Trophoblast cell (in vitro differentiated cells and primary cell): ENCODE measurements around the gene OVCA2.
A peak's percentile ranks its signal among the peaks of the same experiment; 100 is the strongest.
"Not testable (repeated sequence)": the region's sequence is repeated elsewhere in the genome, so short reads cannot be mapped to it uniquely, and the experiment has no call there.

Source experiments
- DNase-seq, 2 donors: peaks; one replicate each; pipeline ENCODE4 v3.0.0-alpha.2; 2016
- H2AFZ ChIP-seq: 2 replicates; pipeline ENCODE4 v1.6.1; 2013; ENCODE audit warnings: low read length, moderate library complexity, mild to moderate bottlenecking; ENCODE audit not compliant: insufficient read depth, poor library complexity
- H2AK5ac ChIP-seq: 2 replicates; pipeline ENCODE4 v1.6.1; 2013; ENCODE audit warnings: mild to moderate bottlenecking, low read length
- H2BK120ac ChIP-seq: 2 replicates; pipeline ENCODE4 v1.6.1; 2013; ENCODE audit warnings: low read length, mild to moderate bottlenecking, moderate library complexity; ENCODE audit not compliant: insufficient read depth, poor library complexity
- H2BK12ac ChIP-seq: 2 replicates; pipeline ENCODE4 v1.6.1; 2013; ENCODE audit warnings: mild to moderate bottlenecking, low read length, moderate library complexity
- H2BK5ac ChIP-seq: 2 replicates; pipeline ENCODE4 v1.6.1; 2013; ENCODE audit warnings: low read length, low read depth, moderate library complexity, mild to moderate bottlenecking; ENCODE audit not compliant: poor library complexity
- H3K14ac ChIP-seq: 2 replicates; pipeline ENCODE4 v1.6.1; 2013; ENCODE audit warnings: mild to moderate bottlenecking, low read length
- H3K18ac ChIP-seq: 2 replicates; pipeline ENCODE4 v1.6.1; 2013; ENCODE audit warnings: mild to moderate bottlenecking, low read length
- H3K23ac ChIP-seq: 2 replicates; pipeline ENCODE4 v1.6.1; 2013; ENCODE audit warnings: low read length
- H3K27ac ChIP-seq: 2 replicates; pipeline ENCODE4 v1.5.1; 2013; ENCODE audit warnings: low read depth, mild to moderate bottlenecking, inconsistent platforms, low read length, moderate library complexity
- H3K27me3 ChIP-seq: 2 replicates; pipeline ENCODE4 v1.6.1; 2013; ENCODE audit warnings: inconsistent platforms, mild to moderate bottlenecking, low read length, moderate library complexity; ENCODE audit not compliant: insufficient read depth
- H3K36me3 ChIP-seq, 2 experiments: 1 replicate in 1 of 2; 2 replicates in 1 of 2; pipeline ENCODE4 v1.6.1; 2013; ENCODE audit warnings: low read length in 2 of 2, mild to moderate bottlenecking in 2 of 2, moderate library complexity in 1 of 2; ENCODE audit not compliant: insufficient read depth in 2 of 2, control insufficient read depth in 1 of 2
- H3K4ac ChIP-seq: 2 replicates; pipeline ENCODE4 v1.6.1; 2013; ENCODE audit warnings: low read depth, mild to moderate bottlenecking, low read length, moderate library complexity
- H3K4me1 ChIP-seq, 2 experiments: 1 replicate in 1 of 2; 2 replicates in 1 of 2; pipeline ENCODE4 v1.6.1; 2013; ENCODE audit warnings: low read length in 2 of 2, mild to moderate bottlenecking in 2 of 2, moderate library complexity in 1 of 2; ENCODE audit not compliant: insufficient read depth in 2 of 2, control insufficient read depth in 1 of 2
- H3K4me2 ChIP-seq: 2 replicates; pipeline ENCODE4 v1.6.1; 2013; ENCODE audit warnings: inconsistent platforms, mild to moderate bottlenecking, low read length, moderate library complexity
- H3K4me3 ChIP-seq: 2 replicates; pipeline ENCODE4 v1.5.1; 2013; ENCODE audit warnings: mild to moderate bottlenecking, low read depth, low read length, inconsistent platforms
- H3K79me1 ChIP-seq: one replicate; pipeline ENCODE4 v1.6.1; 2013; ENCODE audit warnings: low read length
- H3K79me2 ChIP-seq: 2 replicates; pipeline ENCODE4 v1.6.1; 2013; ENCODE audit warnings: low read length, mild to moderate bottlenecking; ENCODE audit not compliant: control insufficient read depth, insufficient read depth, poor library complexity
- H3K9ac ChIP-seq: 2 replicates; pipeline ENCODE4 v1.6.1; 2013; ENCODE audit warnings: mild to moderate bottlenecking, low read length
- H3K9me3 ChIP-seq: 2 replicates; pipeline ENCODE4 v1.6.1; 2013; ENCODE audit warnings: low read depth, mild to moderate bottlenecking, control low read depth, inconsistent platforms, low read length; ENCODE audit not compliant: insufficient read depth
- H4K12ac ChIP-seq: 2 replicates; pipeline ENCODE4 v1.6.1; 2013; ENCODE audit warnings: low read depth, mild to moderate bottlenecking, low read length, moderate library complexity
- H4K8ac ChIP-seq: 2 replicates; pipeline ENCODE4 v1.6.1; 2013; ENCODE audit warnings: low read depth, mild to moderate bottlenecking, low read length, moderate library complexity
- H4K91ac ChIP-seq: one replicate; pipeline ENCODE4 v1.6.1; 2013; ENCODE audit warnings: low read depth, mild to moderate bottlenecking, low read length, moderate library complexity
- WGBS: extraction: QIAGEN DNeasy Blood & Tissue Kit; methylation state at CpG from one replicate; pipeline ENCODE4 v1.1.7; 2013; ENCODE audit warnings: missing lambda C conversion rate; ENCODE audit not compliant: insufficient read length, insufficient coverage; ENCODE audit errors: extremely low coverage; 5-methylcytosine and 5-hydroxymethylcytosine counted together

The OVCA2 gene

DNA sequence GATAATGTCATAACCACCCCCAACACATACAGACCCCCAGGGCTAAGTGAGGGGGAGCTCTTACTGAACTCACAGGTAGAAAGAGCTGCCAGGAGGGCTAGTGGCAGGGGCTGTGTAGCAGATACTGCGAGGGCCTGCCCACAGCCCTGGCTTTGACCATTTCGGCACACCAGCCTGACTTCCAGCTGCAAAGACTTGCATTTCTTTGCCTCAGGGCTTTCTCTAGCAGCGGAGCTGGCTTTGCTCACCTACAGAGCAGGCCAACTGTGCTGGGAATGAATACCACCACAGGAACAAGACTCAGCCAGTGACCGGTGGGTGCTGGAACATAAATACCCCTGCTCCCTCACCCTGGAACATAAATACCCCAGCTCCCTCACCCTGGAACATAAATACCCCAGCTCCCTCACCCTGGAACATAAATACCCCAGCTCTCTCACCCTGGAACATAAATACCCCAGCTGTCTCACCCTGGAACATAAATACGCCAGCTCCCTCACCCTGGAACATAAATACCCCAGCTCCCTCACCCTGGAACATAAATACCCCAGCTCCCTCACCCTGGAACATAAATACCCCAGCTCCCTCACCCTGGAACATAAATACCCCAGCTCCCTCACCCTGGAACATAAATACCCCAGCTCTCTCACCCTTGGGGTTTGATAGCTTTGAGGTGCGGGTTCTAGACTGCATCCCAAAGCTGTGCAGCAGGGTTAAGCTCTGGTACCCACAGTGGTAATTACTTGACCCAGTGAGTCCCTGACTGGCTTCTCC, 28.4 kb upstream of the OVCA2 start:
- H3K4me2 ChIP-seq, H3K27me3 ChIP-seq, H3K79me2 ChIP-seq, H2AK5ac ChIP-seq, H3K27ac ChIP-seq, H3K4ac ChIP-seq, H2BK120ac ChIP-seq, H3K23ac ChIP-seq, H4K12ac ChIP-seq, H3K79me1 ChIP-seq, H2AFZ ChIP-seq, H2BK12ac ChIP-seq, H2BK5ac ChIP-seq, H4K8ac ChIP-seq, H3K36me3 ChIP-seq, H3K9me3 ChIP-seq, H4K91ac ChIP-seq, H3K14ac ChIP-seq, H3K4me3 ChIP-seq, H3K4me1 ChIP-seq, H3K18ac ChIP-seq, H3K9ac ChIP-seq: not testable (repeated sequence)
- peak; percentile 61 to 69 for DNase-seq
- WGBS: no CpG with 5 or more reads among the region's 6 CpGs

DNA sequence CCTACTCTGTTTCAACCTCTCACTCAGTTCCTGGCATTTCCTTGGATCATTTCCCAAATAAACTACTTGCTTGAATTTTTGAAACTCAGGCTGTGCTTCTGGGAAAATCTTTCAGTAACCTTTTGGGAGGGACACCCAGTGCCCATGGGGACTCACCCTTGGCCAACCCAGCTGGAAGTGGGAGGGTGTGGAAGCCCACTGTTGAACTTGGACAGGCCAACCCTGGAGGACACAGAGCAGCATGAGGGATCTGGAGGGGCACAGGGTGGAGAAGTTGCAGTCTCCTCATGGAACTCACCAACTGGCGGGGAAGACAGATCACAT, 27.9 kb upstream of the OVCA2 start:
- no peaks in the 10 kb centered on the region for H3K79me1 ChIP-seq
- no peak overlapping the region for H3K23ac ChIP-seq
- no peak overlapping the region for H3K18ac ChIP-seq
- no CpG with 5 or more reads among the region's 1 CpG for WGBS
- no peak overlapping the region for H3K27ac ChIP-seq
- no peak overlapping the region for H3K4me2 ChIP-seq
- no peak overlapping the region for H3K14ac ChIP-seq
- H3K9me3 ChIP-seq: peaks cover 5% of the 10 kb centered on the region
- H3K4me1 ChIP-seq: peaks cover 5 to 9% of the 10 kb centered on the region in 2 experiments
- H3K4me3 ChIP-seq: no peak overlapping the region
- H3K79me2 ChIP-seq: no peaks in the 10 kb centered on the region
- H2AFZ ChIP-seq: no peak overlapping the region
- H2BK5ac ChIP-seq: no peak overlapping the region
- no peak overlapping the region for H4K91ac ChIP-seq
- H2BK120ac ChIP-seq: no peak overlapping the region
- no peak overlapping the region for H4K12ac ChIP-seq
- H3K9ac ChIP-seq: no peak overlapping the region
- no peaks in the 10 kb centered on the region for H3K27me3 ChIP-seq
- H2AK5ac ChIP-seq: no peak overlapping the region
- H2BK12ac ChIP-seq: no peak overlapping the region
- no peak overlapping the region for H4K8ac ChIP-seq
- no peak overlapping the region for H3K4ac ChIP-seq
- DNase-seq: no peak
- H3K36me3 ChIP-seq: no peaks in the 10 kb centered on the region

DNA sequence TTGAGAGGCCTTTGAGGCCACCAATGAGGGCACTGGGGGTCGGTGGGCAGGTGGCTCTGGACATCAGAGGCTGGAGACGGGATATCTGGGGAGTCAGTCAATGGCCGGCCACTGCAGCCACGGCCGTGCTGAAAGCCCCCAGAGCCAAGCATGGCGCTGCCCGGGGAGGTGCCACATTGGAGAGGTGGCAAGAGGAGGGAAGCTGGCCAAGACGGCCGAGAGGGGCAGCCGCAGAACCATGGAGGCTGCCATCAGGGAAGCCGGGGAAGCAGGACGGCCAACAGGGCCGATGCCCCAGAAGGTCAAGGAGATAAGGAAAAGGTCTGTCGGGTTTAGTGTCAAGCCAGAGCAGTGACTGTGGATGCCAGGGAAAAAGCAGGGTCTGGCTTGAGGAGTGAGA, 26.5 kb upstream of the OVCA2 start:
- H2BK5ac ChIP-seq: no peak overlapping the region
- H4K12ac ChIP-seq: no peak overlapping the region
- no peak overlapping the region for H3K4ac ChIP-seq
- peaks cover 5 to 9% of the 10 kb centered on the region in 2 experiments for H3K4me1 ChIP-seq
- H3K18ac ChIP-seq: no peak overlapping the region
- H4K91ac ChIP-seq: no peak overlapping the region
- H3K27me3 ChIP-seq: peaks cover 6% of the 10 kb centered on the region
- H3K79me1 ChIP-seq: no peaks in the 10 kb centered on the region
- H3K23ac ChIP-seq: no peak overlapping the region
- H3K4me3 ChIP-seq: no peak overlapping the region
- H3K36me3 ChIP-seq: no peaks in the 10 kb centered on the region
- no peak overlapping the region for H2BK12ac ChIP-seq
- H2BK120ac ChIP-seq: no peak overlapping the region
- no peak overlapping the region for H2AFZ ChIP-seq
- H2AK5ac ChIP-seq: no peak overlapping the region
- no CpG with 5 or more reads among the region's 14 CpGs for WGBS
- no peak overlapping the region for H3K14ac ChIP-seq
- no peak overlapping the region for H3K27ac ChIP-seq
- no peak overlapping the region for H3K4me2 ChIP-seq
- H3K9ac ChIP-seq: no peak overlapping the region
- no peaks in the 10 kb centered on the region for H3K79me2 ChIP-seq
- DNase-seq: no peak
- no peak overlapping the region for H4K8ac ChIP-seq
- H3K9me3 ChIP-seq: peaks cover 5% of the 10 kb centered on the region

DNA sequence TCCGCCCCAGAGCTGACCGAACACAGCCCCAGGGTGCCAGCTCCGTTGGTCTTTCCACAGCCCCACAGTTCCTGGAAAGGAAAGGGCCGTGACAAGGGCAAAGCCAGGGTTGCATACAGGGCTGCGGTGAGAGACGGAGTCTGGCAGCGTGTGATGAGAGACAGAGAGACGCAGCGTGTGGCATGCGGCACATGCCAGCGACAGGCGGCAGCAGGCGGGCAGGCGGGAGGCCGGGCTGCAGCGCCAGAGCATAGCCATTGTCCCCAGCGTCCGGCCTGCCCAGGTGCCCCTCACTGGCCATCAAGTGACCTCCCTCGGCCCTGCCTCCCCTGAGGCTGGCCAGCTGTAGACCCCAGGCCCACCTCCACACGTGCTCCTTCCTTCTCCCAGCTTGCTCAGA, 25.3 kb upstream of the OVCA2 start:
- H4K91ac ChIP-seq: no peak overlapping the region
- no peak overlapping the region for H3K27ac ChIP-seq
- H2BK120ac ChIP-seq: no peak overlapping the region
- DNase-seq: no peak
- H2BK12ac ChIP-seq: no peak overlapping the region
- WGBS: no CpG with 5 or more reads among the region's 20 CpGs
- H3K4ac ChIP-seq: no peak overlapping the region
- no peak overlapping the region for H3K14ac ChIP-seq
- peaks cover 5% of the 10 kb centered on the region for H3K9me3 ChIP-seq
- H2AFZ ChIP-seq: no peak overlapping the region
- H3K36me3 ChIP-seq: no peaks in the 10 kb centered on the region
- no peak overlapping the region for H3K4me2 ChIP-seq
- no peak overlapping the region for H3K4me3 ChIP-seq
- H3K18ac ChIP-seq: no peak overlapping the region
- H3K4me1 ChIP-seq: peaks cover 3 to 6% of the 10 kb centered on the region in 2 experiments
- no peak overlapping the region for H4K8ac ChIP-seq
- H3K79me2 ChIP-seq: no peaks in the 10 kb centered on the region
- H3K9ac ChIP-seq: no peak overlapping the region
- peaks cover 6% of the 10 kb centered on the region for H3K27me3 ChIP-seq
- H3K79me1 ChIP-seq: no peaks in the 10 kb centered on the region
- no peak overlapping the region for H4K12ac ChIP-seq
- H2AK5ac ChIP-seq: no peak overlapping the region
- H3K23ac ChIP-seq: no peak overlapping the region
- H2BK5ac ChIP-seq: no peak overlapping the region
